ENCODE results near the gene MB.

DNA sequence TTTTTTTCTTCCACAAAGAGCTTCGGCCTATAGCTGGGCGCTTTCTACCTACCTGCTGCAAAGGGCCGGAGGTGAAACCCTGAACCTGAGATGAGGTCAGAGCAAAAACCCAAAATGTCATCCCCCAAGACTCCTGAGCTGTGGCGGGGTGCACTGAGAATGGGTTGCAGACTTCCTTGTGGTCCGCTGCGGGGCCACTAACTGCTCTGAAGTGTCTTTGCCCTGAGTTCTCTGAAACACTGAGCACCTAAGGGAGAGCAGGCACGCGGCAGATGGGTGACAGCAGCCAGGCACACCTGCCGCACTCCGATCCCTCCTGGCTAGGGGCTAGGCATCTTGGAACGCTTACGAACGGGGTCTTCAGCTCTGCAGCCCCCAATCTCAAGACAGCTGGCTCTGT, 47.2 kb downstream of the MB start:
- TF ChIP-seq POLR2A (IDR thresholded peaks at IDR 0.05) (no peak), CTCF (IDR thresholded peaks at IDR 0.05 in 4 of 5, conservative IDR thresholded peaks at IDR 0.05 in 1 of 5) (no peak)
